HL-60 (cell line): ENCODE results near the gene WIZ.

Experiments
- DNase-seq, 2 experiments: peaks; one replicate each; pipeline ENCODE4 v3.0.0-alpha.2; 2010 to 2020; ENCODE audit warnings: low read depth in 1 of 2, low spot score in 1 of 2
- H3K27ac ChIP-seq: fragments of 250-450 bp; sonication (Bioruptor Pico); replicated peaks from 2 replicates; pipeline ENCODE4 v1.5.1; 2020; ENCODE audit warnings: mild to moderate bottlenecking, moderate library complexity
- H3K27me3 ChIP-seq: fragments of 250-450 bp; sonication (Bioruptor Pico); 2 replicates; pipeline ENCODE4 v1.5.1; 2021; ENCODE audit warnings: mild to moderate bottlenecking, moderate library complexity; ENCODE audit not compliant: insufficient read depth, poor library complexity, severe bottlenecking
- H3K4me3 ChIP-seq: replicated peaks from 2 replicates; pipeline ENCODE4 v1.5.1; 2011; ENCODE audit warnings: mild to moderate bottlenecking, control low read depth, low read length; ENCODE audit not compliant: insufficient read depth
- CTCF ChIP-seq: IDR thresholded peaks from one replicate; pipeline ENCODE4 v1.5.1; 2011; ENCODE audit warnings: low read length, control low read depth, inconsistent platforms; ENCODE audit not compliant: insufficient read depth
- GABPA ChIP-seq: IDR thresholded peaks from 2 replicates; pipeline ENCODE4 v1.6.1; 2012; ENCODE audit warnings: low read depth
- POLR2AphosphoS5 ChIP-seq: IDR thresholded peaks from 2 replicates; pipeline ENCODE4 v1.6.1; 2012; ENCODE audit warnings: low read depth
- REST ChIP-seq: IDR thresholded peaks from 2 replicates; pipeline ENCODE4 v1.6.1; 2012; ENCODE audit warnings: low read depth; ENCODE audit not compliant: insufficient replicate concordance
- SPI1 ChIP-seq: IDR thresholded peaks from 2 replicates; pipeline ENCODE4 v1.6.1; 2012; ENCODE audit warnings: low read depth, mild to moderate bottlenecking, borderline replicate concordance

The WIZ gene

GRCh38 chr19:15401397-15401710, 48.4 kb downstream of the WIZ start:
- DNase-seq: no peak
- no peak for TF ChIP-seq CTCF
- no peak for TF ChIP-seq SPI1
- TF ChIP-seq POLR2AphosphoS5: no peak
- no peak for TF ChIP-seq GABPA
- TF ChIP-seq REST: no peak
- Histone ChIP-seq H3K4me3 (no peak overlapping the region), H3K27ac (no peak overlapping the region), H3K27me3 (no peaks in the 10 kb centered on the region)

- DNase-seq: no peak
- no peaks in the 10 kb centered on the region for H3K27me3 ChIP-seq
- H3K4me3 ChIP-seq: no peak overlapping the region
- no peak overlapping the region for H3K27ac ChIP-seq
- TF ChIP-seq GABPA (no peak), CTCF (no peak), REST (no peak), SPI1 (no peak)
These were observed 49.0 kb downstream of the WIZ start for GRCh38 chr19:15400521-15401396.

- no peaks in the 10 kb centered on the region for H3K27me3 ChIP-seq
- no peak for DNase-seq
- TF ChIP-seq POLR2AphosphoS5 (no peak), CTCF (no peak), REST (no peak), SPI1 (no peak), GABPA (no peak)
- no peak overlapping the region for H3K27ac ChIP-seq
- H3K4me3 ChIP-seq: no peak overlapping the region
These were observed 50.1 kb downstream of the WIZ start for GRCh38 chr19:15399635-15400034.
